GM21786 (cell line): ENCODE measurements around the gene SLC16A4.

Experiments used
- ATAC-seq: cut with Tn5 transposase; IDR thresholded peaks from one replicate; pipeline ENCODE4 v1.9.1; 2021; ENCODE audit not compliant: unreplicated experiment

Gene SLC16A4

DNA sequence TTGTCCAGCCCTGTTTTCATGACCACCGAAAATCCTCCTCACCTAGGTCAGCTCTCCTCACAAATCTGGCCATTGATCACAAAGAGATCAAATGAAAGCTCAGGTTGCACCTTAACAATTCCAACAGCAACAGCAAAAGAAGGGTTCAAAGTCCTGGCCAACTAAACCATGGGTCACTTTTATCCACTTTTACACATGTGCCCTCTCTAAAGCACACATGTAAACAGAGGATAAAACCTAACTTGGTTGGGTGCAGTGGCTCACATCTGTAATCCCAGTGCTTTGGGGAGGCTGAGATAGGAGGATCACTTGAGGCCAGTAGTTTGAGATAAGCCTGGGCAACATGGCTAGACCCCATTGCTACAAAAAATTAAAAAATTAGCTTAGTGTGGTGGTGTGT lies 55.6 kb downstream of the SLC16A4 start:
- no peak for ATAC-seq

DNA sequence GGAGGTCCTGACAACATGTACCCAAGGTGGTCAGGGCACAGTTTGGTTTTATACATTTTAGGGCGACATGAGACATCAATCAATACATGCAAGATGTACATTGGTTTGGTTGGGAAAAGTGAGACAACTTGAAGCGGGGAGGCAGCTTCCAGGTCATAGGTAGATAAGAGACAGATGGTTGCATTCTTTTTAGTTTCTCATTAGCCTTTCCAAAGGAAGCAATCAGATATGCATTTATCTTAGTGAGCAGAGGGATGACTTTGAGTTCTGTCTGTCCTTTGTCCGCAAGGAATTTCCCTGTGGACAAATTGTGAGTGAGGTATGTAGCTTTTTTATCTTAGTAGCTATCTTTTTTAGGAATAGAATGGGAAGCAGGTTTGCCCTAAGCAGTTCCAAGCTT lies 62.1 kb downstream of the SLC16A4 start:
- ATAC-seq: no peak

- no peak for ATAC-seq
Measured at GRCh38 chr1:110328274-110328673, 62.6 kb downstream of the SLC16A4 start.

DNA sequence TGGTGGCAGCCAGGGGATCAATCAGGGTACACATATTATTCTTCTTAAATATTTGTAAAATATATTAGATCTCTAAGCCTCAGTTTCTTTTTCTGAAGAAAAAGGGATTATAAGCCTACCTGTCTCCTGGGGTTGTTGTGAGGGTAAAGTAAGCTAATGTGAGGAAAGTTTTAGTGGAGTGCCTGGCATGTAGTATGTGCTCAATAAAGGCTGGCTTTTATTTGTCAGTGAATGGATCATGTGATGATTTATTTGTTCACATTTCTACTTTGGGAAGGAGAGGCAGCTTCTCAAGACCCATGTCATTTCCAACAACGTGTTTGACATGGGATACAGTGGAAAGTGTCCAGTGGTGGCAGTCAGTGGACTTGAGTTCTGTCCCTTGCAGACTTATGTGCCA lies 64.0 kb downstream of the SLC16A4 start:
- no peak for ATAC-seq

- no peak for ATAC-seq
Measured at GRCh38 chr1:110324667-110325066, 66.2 kb downstream of the SLC16A4 start.

- ATAC-seq: no peak
Measured at GRCh38 chr1:110321846-110322245, 69.0 kb downstream of the SLC16A4 start.

- ATAC-seq: no peak
Measured at GRCh38 chr1:110321045-110321444, 69.8 kb downstream of the SLC16A4 start.

- no peak for ATAC-seq
Measured at GRCh38 chr1:110320168-110320518, 70.7 kb downstream of the SLC16A4 start.

- no peak for ATAC-seq
Measured at GRCh38 chr1:110319332-110320167, 71.3 kb downstream of the SLC16A4 start.

- ATAC-seq: no peak
Measured at GRCh38 chr1:110318046-110318445, 72.8 kb downstream of the SLC16A4 start.

DNA sequence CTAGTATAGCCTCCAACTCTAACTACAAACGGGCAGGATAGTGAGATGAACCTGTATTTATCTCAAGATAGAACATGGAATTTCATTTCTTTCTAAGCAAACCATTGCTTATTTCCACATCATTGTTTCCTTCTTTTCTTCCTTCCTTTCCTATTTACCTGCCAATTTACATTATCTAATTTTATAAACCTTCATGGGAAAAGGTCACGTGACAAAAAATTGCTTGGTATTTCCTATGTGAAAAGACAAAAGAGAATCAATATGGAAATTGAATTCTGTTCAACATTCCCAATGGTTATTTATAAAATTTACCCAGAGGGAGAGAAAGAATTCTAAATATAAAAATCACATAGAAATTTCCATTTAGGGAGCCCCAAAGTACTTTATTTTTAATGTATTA lies 74.1 kb downstream of the SLC16A4 start:
- ATAC-seq: no peak
